ENCODE measurements around the gene TBX6.
"Not testable (repeated sequence)": the region's sequence is repeated elsewhere in the genome, so short reads cannot be mapped to it uniquely, and the experiment has no call there.

The TBX6 gene

GRCh38 chr16:30091474-30092372, at the start of gene TBX6:
Gene TBX6, minus strand, starts transcription at chr16:30091924. Its CDS starts 731 bp downstream, at chr16:30091193.
- peak; percentile 90 for DNase-seq

- no peak for DNase-seq
These were observed 48.1 kb upstream of the TBX6 start for GRCh38 chr16:30139583-30140481.

- DNase-seq: no peak
These were observed 46.2 kb upstream of the TBX6 start for GRCh38 chr16:30137897-30138296.

GRCh38 chr16:30136971-30137605, 45.4 kb upstream of the TBX6 start:
- no peak for DNase-seq

- DNase-seq: no peak
These were observed 40.9 kb upstream of the TBX6 start for GRCh38 chr16:30132591-30132990.

GRCh38 chr16:30131869-30132475, 40.2 kb upstream of the TBX6 start:
- DNase-seq: no peak

- DNase-seq: no peak
These were observed 36.3 kb upstream of the TBX6 start for GRCh38 chr16:30127993-30128392.

- DNase-seq: not testable (repeated sequence)
These were observed 34.0 kb upstream of the TBX6 start for GRCh38 chr16:30125690-30126089.

GRCh38 chr16:30124985-30125379, 33.3 kb upstream of the TBX6 start:
- DNase-seq: no peak

- no peak for DNase-seq
These were observed 31.0 kb upstream of the TBX6 start for GRCh38 chr16:30122604-30123160.

GRCh38 chr16:30121741-30122571, 30.2 kb upstream of the TBX6 start:
- no peak for DNase-seq

GRCh38 chr16:30120340-30121105, 28.8 kb upstream of the TBX6 start:
- no peak for DNase-seq

GRCh38 chr16:30119428-30119827, 27.7 kb upstream of the TBX6 start:
- DNase-seq: no peak

GRCh38 chr16:30117768-30118167, 26.0 kb upstream of the TBX6 start:
- no peak for DNase-seq

GRCh38 chr16:30116291-30117207, 24.8 kb upstream of the TBX6 start:
- DNase-seq: no peak

GRCh38 chr16:30115238-30115637, 23.5 kb upstream of the TBX6 start:
- DNase-seq: no peak

GRCh38 chr16:30114833-30115232, 23.1 kb upstream of the TBX6 start:
- DNase-seq: not testable (repeated sequence)

GRCh38 chr16:30114411-30114810, 22.7 kb upstream of the TBX6 start:
- DNase-seq: no peak

- DNase-seq: peak; percentile 41
These were observed 22.1 kb upstream of the TBX6 start for GRCh38 chr16:30113711-30114333.

Measured in EL (cell line).